Bronchial epithelial cell (primary cell): ENCODE data around the gene FGD4. TPM values are rescaled to one million over a fixed set of nuclear protein-coding genes. Genes with fewer than 3 reads are reported as not detected.
"Not testable (repeated sequence)": the region's sequence is repeated elsewhere in the genome, so short reads cannot be mapped to it uniquely, and the experiment has no call there.

ENCODE experiments used
- DNase-seq: peaks from one replicate; pipeline ENCODE4 v3.0.0-alpha.2; 2010; ENCODE audit warnings: low read depth
- FAIRE-seq: peaks from 2 replicates; lab custom pipeline; 2011; peaks lifted over from hg19 to GRCh38; lab: Jason Lieb, UNC
- H3K27me3 ChIP-seq: 2 replicates; pipeline ENCODE4 v1.5.1; 2011; ENCODE audit warnings: low read length; ENCODE audit not compliant: control insufficient read depth, insufficient read depth
- H3K36me3 ChIP-seq: 2 replicates; pipeline ENCODE4 v1.5.1; 2011; ENCODE audit warnings: low read length; ENCODE audit not compliant: control insufficient read depth, insufficient read depth
- H3K4me3 ChIP-seq: 2 replicates; pipeline ENCODE4 v1.5.1; 2011; ENCODE audit warnings: mild to moderate bottlenecking, low read depth, low read length, control low read depth
- total RNA-seq: library from RNA; depleted of rRNA; stranded (reverse); fragments of >200 nt; gene quantifications from 2 replicates; pipeline ENCODE4 v1.2.1, GENCODE V29; 2014
- TF ChIP-seq, protein P1 (sequence below): IDR thresholded peaks from 2 replicates; pipeline ENCODE4 v1.5.1; 2011; ENCODE audit warnings: mild to moderate bottlenecking, moderate library complexity, low read length, control low read depth, inconsistent platforms; ENCODE audit not compliant: insufficient read depth, severe bottlenecking

Gene FGD4
- total RNA-seq, 1 donor from 2014 or later, result 22.9 TPM

GRCh38 chr12:32560520-32560919 lies 161.2 kb downstream of the FGD4 start:
- no peaks in the 10 kb centered on the region for H3K27me3 ChIP-seq
- TF ChIP-seq, protein P1, sequence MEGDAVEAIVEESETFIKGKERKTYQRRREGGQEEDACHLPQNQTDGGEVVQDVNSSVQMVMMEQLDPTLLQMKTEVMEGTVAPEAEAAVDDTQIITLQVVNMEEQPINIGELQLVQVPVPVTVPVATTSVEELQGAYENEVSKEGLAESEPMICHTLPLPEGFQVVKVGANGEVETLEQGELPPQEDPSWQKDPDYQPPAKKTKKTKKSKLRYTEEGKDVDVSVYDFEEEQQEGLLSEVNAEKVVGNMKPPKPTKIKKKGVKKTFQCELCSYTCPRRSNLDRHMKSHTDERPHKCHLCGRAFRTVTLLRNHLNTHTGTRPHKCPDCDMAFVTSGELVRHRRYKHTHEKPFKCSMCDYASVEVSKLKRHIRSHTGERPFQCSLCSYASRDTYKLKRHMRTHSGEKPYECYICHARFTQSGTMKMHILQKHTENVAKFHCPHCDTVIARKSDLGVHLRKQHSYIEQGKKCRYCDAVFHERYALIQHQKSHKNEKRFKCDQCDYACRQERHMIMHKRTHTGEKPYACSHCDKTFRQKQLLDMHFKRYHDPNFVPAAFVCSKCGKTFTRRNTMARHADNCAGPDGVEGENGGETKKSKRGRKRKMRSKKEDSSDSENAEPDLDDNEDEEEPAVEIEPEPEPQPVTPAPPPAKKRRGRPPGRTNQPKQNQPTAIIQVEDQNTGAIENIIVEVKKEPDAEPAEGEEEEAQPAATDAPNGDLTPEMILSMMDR, result no peak
- FAIRE-seq (no peak), DNase-seq (no peak)
- H3K4me3 ChIP-seq, result no peak overlapping the region
- H3K36me3 ChIP-seq, result no peaks in the 10 kb centered on the region

GRCh38 chr12:32561931-32562341 lies 162.6 kb downstream of the FGD4 start:
- TF ChIP-seq, protein P1, result no peak
- DNase-seq (no peak), FAIRE-seq (no peak)
- no peaks in the 10 kb centered on the region for H3K27me3 ChIP-seq
- H3K36me3 ChIP-seq, result no peaks in the 10 kb centered on the region
- H3K4me3 ChIP-seq, result no peak overlapping the region

- not testable (repeated sequence) for DNase-seq, H3K4me3 ChIP-seq, H3K36me3 ChIP-seq, FAIRE-seq, H3K27me3 ChIP-seq
These were observed 163.1 kb downstream of the FGD4 start for GRCh38 chr12:32562413-32562812.

DNA sequence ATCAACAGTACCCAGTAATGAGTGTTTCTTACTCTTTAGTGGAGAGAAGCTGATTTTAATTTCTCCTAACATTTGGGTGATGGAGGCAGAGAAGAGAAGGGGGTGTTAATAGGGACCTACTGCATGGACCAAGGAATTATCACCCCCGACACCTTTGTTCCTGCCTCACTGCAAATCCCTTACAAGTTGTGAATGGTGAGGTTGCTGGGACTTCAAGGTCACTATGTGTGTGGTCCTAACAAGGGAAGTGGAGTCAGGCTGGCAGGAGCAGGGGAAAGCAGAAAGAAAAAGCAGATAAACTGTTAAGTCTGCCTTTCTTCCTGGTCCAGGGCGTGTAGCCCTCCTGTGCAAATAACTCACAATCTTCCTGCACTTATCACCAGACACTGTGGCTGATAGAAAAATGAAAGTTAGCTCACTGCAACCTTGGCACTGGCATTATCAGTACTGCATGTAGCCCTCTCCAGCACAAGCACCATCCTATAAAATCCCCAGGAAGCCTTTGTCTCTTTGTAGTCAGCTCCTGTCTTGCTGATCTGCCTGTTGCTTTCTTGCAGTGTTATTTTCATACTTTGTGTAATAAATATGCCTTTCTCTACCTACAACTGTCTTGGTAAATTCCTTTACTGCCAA lies 167.4 kb downstream of the FGD4 start:
- Histone ChIP-seq H3K4me3 (no peak overlapping the region), H3K27me3 (no peaks in the 10 kb centered on the region), H3K36me3 (no peaks in the 10 kb centered on the region)
- DNase-seq, result no peak
- TF ChIP-seq, protein P1, result no peak
- FAIRE-seq, result peak; percentile 43

- TF ChIP-seq, protein P1, result no peak
- H3K36me3 ChIP-seq, result no peaks in the 10 kb centered on the region
- H3K27me3 ChIP-seq, result no peaks in the 10 kb centered on the region
- FAIRE-seq (no peak), DNase-seq (no peak)
- no peak overlapping the region for H3K4me3 ChIP-seq
These were observed 167.9 kb downstream of the FGD4 start for GRCh38 chr12:32567296-32567674.

- H3K4me3 ChIP-seq, result no peak overlapping the region
- TF ChIP-seq, protein P1, result no peak
- no peaks in the 10 kb centered on the region for H3K27me3 ChIP-seq
- no peak for FAIRE-seq
- H3K36me3 ChIP-seq, result no peaks in the 10 kb centered on the region
- peak; percentile 97 for DNase-seq
These were observed 168.9 kb downstream of the FGD4 start for GRCh38 chr12:32568228-32568627.
